SK-N-SH (cell line): ENCODE data around the gene MPC2. TPM values are rescaled to one million over a fixed set of nuclear protein-coding genes. Genes with fewer than 3 reads are reported as not detected.

Experiments used
- CTCF ChIA-PET: fragments of 300-600, 350-600 bp; formaldehyde crosslinking; extraction: SDS; loops from one replicate; lab custom pipeline; 2021; lab: Yijun Ruan, JAX
- POLR2A ChIA-PET: fragments of 350-600 bp; sonication (Branson Sonifier 250); formaldehyde crosslinking; extraction: SDS; loops from one replicate; lab custom pipeline; 2020; ENCODE audit warnings: antibody characterized with exemption, inconsistent platforms; lab: Yijun Ruan, JAX
- DNase-seq: peaks from one replicate; pipeline ENCODE4 v3.0.0; 2012
- H2AFZ ChIP-seq: fragments of 200-600 bp; sonication (generic); 2 replicates; pipeline ENCODE4 v1.8.1; 2016; ENCODE audit warnings: antibody characterized with exemption, mild to moderate bottlenecking, low read depth
- H3F3A ChIP-seq: fragments of 200-600 bp; sonication (generic); replicated peaks from 2 replicates; pipeline ENCODE3; 2016; ENCODE audit warnings: antibody characterized with exemption, mild to moderate bottlenecking; ENCODE audit not compliant: insufficient read depth
- H3K27ac ChIP-seq, 2 experiments: fragments of 200-500 bp in 1 of 2; fragments of 200-600 bp in 1 of 2; sonication (Bioruptor generic) in 1 of 2; sonication (generic), shearing (Covaris generic) in 1 of 2; 2 replicates each; pipeline versions ENCODE4 v1.5.1 to v1.6.1; 2014 to 2016; ENCODE audit warnings: low read depth in 2 of 2, inconsistent platforms in 1 of 2, low read length in 1 of 2, mild to moderate bottlenecking in 1 of 2, mixed read lengths in 1 of 2
- H3K27me3 ChIP-seq: fragments of 200-600 bp; sonication (generic), shearing (Covaris generic); 2 replicates; pipeline ENCODE4 v1.6.1; 2016; ENCODE audit warnings: mixed run types; ENCODE audit not compliant: insufficient read depth
- H3K36me3 ChIP-seq, 2 experiments: fragments of 200-500 bp in 1 of 2; fragments of 200-600 bp in 1 of 2; sonication (Bioruptor generic) in 1 of 2; sonication (generic) in 1 of 2; replicated peaks in 1 of 2; 2 replicates each; pipeline versions ENCODE3 to v1.5.1; 2014 to 2016; ENCODE audit warnings: low read length in 1 of 2, mild to moderate bottlenecking in 1 of 2; ENCODE audit not compliant: insufficient read depth in 2 of 2, control insufficient read depth in 1 of 2
- H3K4me1 ChIP-seq, 2 experiments: fragments of 200-500 bp in 1 of 2; fragments of 200-600 bp in 1 of 2; sonication (Bioruptor generic) in 1 of 2; sonication (generic), shearing (Covaris generic) in 1 of 2; 2 replicates each; pipeline versions ENCODE4 v1.5.1 to v1.6.1; 2014 to 2016; ENCODE audit warnings: low read depth in 1 of 2, low read length in 1 of 2, mixed run types in 1 of 2; ENCODE audit not compliant: insufficient read depth in 2 of 2, control insufficient read depth in 1 of 2
- H3K4me2 ChIP-seq: fragments of 200-600 bp; sonication (generic), shearing (Covaris generic); 2 replicates; pipeline ENCODE4 v1.6.1; 2017; ENCODE audit warnings: mixed run types
- H3K4me3 ChIP-seq, 2 experiments: fragments of 200-500 bp in 1 of 2; fragments of 200-600 bp in 1 of 2; sonication (Bioruptor generic) in 1 of 2; sonication (generic), shearing (Covaris generic) in 1 of 2; 2 replicates each; pipeline versions ENCODE4 v1.5.1 to v1.8.1; 2014 to 2016; ENCODE audit warnings: low read depth in 2 of 2, inconsistent platforms in 1 of 2, low read length in 1 of 2, mild to moderate bottlenecking in 1 of 2, mixed read lengths in 1 of 2, moderate library complexity in 1 of 2
- H3K79me2 ChIP-seq: fragments of 200-600 bp; sonication (generic); 2 replicates; pipeline ENCODE4 v1.8.1; 2017; ENCODE audit warnings: mild to moderate bottlenecking; ENCODE audit not compliant: insufficient read depth
- H3K9ac ChIP-seq: fragments of 200-600 bp; sonication (generic); 2 replicates; pipeline ENCODE4 v1.6.1; 2017; ENCODE audit warnings: mixed run types
- H3K9me2 ChIP-seq: fragments of 200-600 bp; sonication (generic); 2 replicates; pipeline ENCODE4 v1.6.1; 2017; ENCODE audit warnings: mixed run types
- H3K9me3 ChIP-seq: fragments of 200-600 bp; sonication (generic); 2 replicates; pipeline ENCODE4 v1.6.1; 2017; ENCODE audit warnings: mixed run types, mild to moderate bottlenecking, moderate library complexity
- H4K20me1 ChIP-seq: fragments of 200-600 bp; sonication (generic); 2 replicates; pipeline ENCODE4 v1.6.1; 2017; ENCODE audit warnings: mild to moderate bottlenecking, mixed run types; ENCODE audit not compliant: insufficient read depth
- FOXJ3 ChIP-seq: sonication (generic); formaldehyde crosslinking; IDR thresholded peaks from 2 replicates; pipeline ENCODE4 v1.5.1; 2020; ENCODE audit warnings: mild to moderate bottlenecking, missing genetic modification reagents
- FOXM1 ChIP-seq: IDR thresholded peaks from 2 replicates; pipeline ENCODE4 v1.4.0; 2012; ENCODE audit warnings: low read depth, mild to moderate bottlenecking
- GABPA ChIP-seq: IDR thresholded peaks from 2 replicates; pipeline ENCODE4 v1.4.0; 2012; ENCODE audit warnings: low read depth, mild to moderate bottlenecking
- GATA2 ChIP-seq: sonication (generic); formaldehyde crosslinking; IDR thresholded peaks from 2 replicates; pipeline ENCODE4 v1.5.0; 2020; ENCODE audit warnings: mild to moderate bottlenecking, missing genetic modification reagents
- JUND ChIP-seq: IDR thresholded peaks from 2 replicates; pipeline ENCODE4 v1.4.0; 2012
- MXI1 ChIP-seq: IDR thresholded peaks from 2 replicates; pipeline ENCODE4 v1.6.1; 2012; ENCODE audit warnings: mild to moderate bottlenecking, low read depth, low read length, improper control_type of control experiment
- NFIC ChIP-seq: IDR thresholded peaks from 2 replicates; pipeline ENCODE4 v1.4.0; 2012; ENCODE audit warnings: borderline replicate concordance
- POLR2AphosphoS5 ChIP-seq: IDR thresholded peaks from 2 replicates; pipeline ENCODE4 v1.6.1; 2012; ENCODE audit warnings: low read depth, low read length
- RCOR1 ChIP-seq: fragments of 150-350 bp; IDR thresholded peaks from 2 replicates; pipeline ENCODE4 v1.6.1; 2017; ENCODE audit warnings: antibody characterized with exemption, low read length
- TCF12 ChIP-seq: IDR thresholded peaks from 2 replicates; pipeline ENCODE4 v1.4.0; 2012
- TEAD4 ChIP-seq: IDR thresholded peaks from 2 replicates; pipeline ENCODE4 v1.4.0; 2012; ENCODE audit warnings: mild to moderate bottlenecking, borderline replicate concordance; ENCODE audit not compliant: insufficient read depth
- YY1 ChIP-seq: IDR thresholded peaks from 2 replicates; pipeline ENCODE4 v1.4.0; 2012; ENCODE audit warnings: low read depth, mild to moderate bottlenecking
- WGBS: methylation state at CpG from one replicate; pipeline ENCODE4 v1.1.6; 2017; ENCODE audit warnings: low lambda C conversion rate; 5-methylcytosine and 5-hydroxymethylcytosine counted together
- polyA plus RNA-seq, 3 experiments: library from polyadenylated mRNA; depleted of rRNA; stranded (reverse); fragments of >200 nt; gene quantifications; 2 replicates each; pipeline ENCODE4 v1.2.3, GENCODE V29; 2012
- TF ChIP-seq, protein P1 (sequence below): IDR thresholded peaks from 2 replicates; pipeline ENCODE4 v1.4.0; 2012; ENCODE audit warnings: low read depth
- TF ChIP-seq, protein P2 (sequence below): fragments of 200-600 bp; sonication (generic); IDR thresholded peaks from 2 replicates; pipeline ENCODE4 v1.6.1; 2017; ENCODE audit warnings: antibody characterized with exemption, mild to moderate bottlenecking, moderate library complexity
- TF ChIP-seq, protein P3 (sequence below): IDR thresholded peaks from 2 replicates; pipeline ENCODE4 v1.4.0; 2012; ENCODE audit warnings: low read depth, borderline replicate concordance
- TF ChIP-seq, protein P4 (sequence below): fragments of 150-350 bp; IDR thresholded peaks from 2 replicates; pipeline ENCODE4 v1.6.1; 2016; ENCODE audit warnings: mild to moderate bottlenecking, low read depth, low read length
- TF ChIP-seq, protein P5 (sequence below): IDR thresholded peaks from 2 replicates; pipeline ENCODE4 v1.6.1; 2012; ENCODE audit warnings: mild to moderate bottlenecking, low read depth, low read length, moderate library complexity
- TF ChIP-seq, protein P6 (sequence below): IDR thresholded peaks from 2 replicates; pipeline ENCODE4 v1.4.0; 2012; ENCODE audit warnings: low read depth, borderline replicate concordance
- TF ChIP-seq, protein P7 (sequence below): fragments of 150-350 bp; IDR thresholded peaks from 2 replicates; pipeline ENCODE4 v1.6.1; 2017; ENCODE audit warnings: antibody characterized with exemption, low read length, low read depth, borderline replicate concordance

MPC2 gene
- polyA plus RNA-seq, 1 of the 3 experiments (the other 2 are of a cell fraction), result 15.9 TPM

DNA sequence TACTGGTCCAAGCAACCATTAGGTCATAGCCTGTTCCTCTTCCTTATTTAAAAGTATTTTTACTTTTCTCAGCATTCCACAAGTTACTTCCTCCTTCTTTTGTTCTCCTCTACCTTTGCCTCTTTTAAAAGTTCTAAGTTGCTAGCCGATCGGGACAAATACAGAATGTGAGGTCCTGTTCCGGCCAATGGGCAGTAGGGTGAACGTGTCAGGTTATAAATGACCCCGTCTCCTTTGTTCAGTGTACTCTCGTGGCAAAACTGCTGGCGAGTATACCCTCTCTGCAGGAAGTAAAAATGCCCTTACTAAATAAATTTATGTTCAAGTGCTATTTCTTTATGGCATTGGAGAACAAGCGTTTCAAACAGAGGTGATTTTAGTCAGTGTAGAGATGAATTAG, 25.5 kb downstream of the MPC2 start:
- 89% methylated on average over 8 of the region's 8 CpGs for WGBS
- Histone ChIP-seq H3K9me2 (no peaks in the 10 kb centered on the region), H4K20me1 (no peaks in the 10 kb centered on the region), H2AFZ (no peak overlapping the region), H3K27ac (no peak overlapping the region), H3K9ac (no peak overlapping the region), H3K36me3 (peaks cover 8 to 9% of the 10 kb centered on the region in 2 experiments), H3K79me2 (no peaks in the 10 kb centered on the region), H3F3A (peaks cover 5% of the 10 kb centered on the region), H3K4me2 (no peak overlapping the region), H3K27me3 (no peaks in the 10 kb centered on the region), H3K4me1 (no peaks in the 10 kb centered on the region; a peak in 1 of 4 replicates), H3K4me3 (no peak overlapping the region), H3K9me3 (no peaks in the 10 kb centered on the region)
- POLR2A ChIA-PET, result no interaction called here
- DNase-seq, result no peak
- TF ChIP-seq POLR2AphosphoS5 (no peak), FOXJ3 (CRISPR knock-in tag) (no peak), FOXM1 (no peak), RCOR1 (no peak), NFIC (no peak), JUND (no peak), GABPA (no peak), TCF12 (no peak), TEAD4 (no peak), GATA2 (CRISPR knock-in tag) (no peak), YY1 (no peak), MXI1 (no peak)
- TF ChIP-seq, protein P1, sequence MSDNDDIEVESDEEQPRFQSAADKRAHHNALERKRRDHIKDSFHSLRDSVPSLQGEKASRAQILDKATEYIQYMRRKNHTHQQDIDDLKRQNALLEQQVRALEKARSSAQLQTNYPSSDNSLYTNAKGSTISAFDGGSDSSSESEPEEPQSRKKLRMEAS, result no peak
- TF ChIP-seq, protein P2, sequence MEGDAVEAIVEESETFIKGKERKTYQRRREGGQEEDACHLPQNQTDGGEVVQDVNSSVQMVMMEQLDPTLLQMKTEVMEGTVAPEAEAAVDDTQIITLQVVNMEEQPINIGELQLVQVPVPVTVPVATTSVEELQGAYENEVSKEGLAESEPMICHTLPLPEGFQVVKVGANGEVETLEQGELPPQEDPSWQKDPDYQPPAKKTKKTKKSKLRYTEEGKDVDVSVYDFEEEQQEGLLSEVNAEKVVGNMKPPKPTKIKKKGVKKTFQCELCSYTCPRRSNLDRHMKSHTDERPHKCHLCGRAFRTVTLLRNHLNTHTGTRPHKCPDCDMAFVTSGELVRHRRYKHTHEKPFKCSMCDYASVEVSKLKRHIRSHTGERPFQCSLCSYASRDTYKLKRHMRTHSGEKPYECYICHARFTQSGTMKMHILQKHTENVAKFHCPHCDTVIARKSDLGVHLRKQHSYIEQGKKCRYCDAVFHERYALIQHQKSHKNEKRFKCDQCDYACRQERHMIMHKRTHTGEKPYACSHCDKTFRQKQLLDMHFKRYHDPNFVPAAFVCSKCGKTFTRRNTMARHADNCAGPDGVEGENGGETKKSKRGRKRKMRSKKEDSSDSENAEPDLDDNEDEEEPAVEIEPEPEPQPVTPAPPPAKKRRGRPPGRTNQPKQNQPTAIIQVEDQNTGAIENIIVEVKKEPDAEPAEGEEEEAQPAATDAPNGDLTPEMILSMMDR, result no peak
- TF ChIP-seq, protein P3, sequence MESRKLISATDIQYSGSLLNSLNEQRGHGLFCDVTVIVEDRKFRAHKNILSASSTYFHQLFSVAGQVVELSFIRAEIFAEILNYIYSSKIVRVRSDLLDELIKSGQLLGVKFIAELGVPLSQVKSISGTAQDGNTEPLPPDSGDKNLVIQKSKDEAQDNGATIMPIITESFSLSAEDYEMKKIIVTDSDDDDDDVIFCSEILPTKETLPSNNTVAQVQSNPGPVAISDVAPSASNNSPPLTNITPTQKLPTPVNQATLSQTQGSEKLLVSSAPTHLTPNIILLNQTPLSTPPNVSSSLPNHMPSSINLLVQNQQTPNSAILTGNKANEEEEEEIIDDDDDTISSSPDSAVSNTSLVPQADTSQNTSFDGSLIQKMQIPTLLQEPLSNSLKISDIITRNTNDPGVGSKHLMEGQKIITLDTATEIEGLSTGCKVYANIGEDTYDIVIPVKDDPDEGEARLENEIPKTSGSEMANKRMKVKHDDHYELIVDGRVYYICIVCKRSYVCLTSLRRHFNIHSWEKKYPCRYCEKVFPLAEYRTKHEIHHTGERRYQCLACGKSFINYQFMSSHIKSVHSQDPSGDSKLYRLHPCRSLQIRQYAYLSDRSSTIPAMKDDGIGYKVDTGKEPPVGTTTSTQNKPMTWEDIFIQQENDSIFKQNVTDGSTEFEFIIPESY, result no peak
- TF ChIP-seq, protein P4, sequence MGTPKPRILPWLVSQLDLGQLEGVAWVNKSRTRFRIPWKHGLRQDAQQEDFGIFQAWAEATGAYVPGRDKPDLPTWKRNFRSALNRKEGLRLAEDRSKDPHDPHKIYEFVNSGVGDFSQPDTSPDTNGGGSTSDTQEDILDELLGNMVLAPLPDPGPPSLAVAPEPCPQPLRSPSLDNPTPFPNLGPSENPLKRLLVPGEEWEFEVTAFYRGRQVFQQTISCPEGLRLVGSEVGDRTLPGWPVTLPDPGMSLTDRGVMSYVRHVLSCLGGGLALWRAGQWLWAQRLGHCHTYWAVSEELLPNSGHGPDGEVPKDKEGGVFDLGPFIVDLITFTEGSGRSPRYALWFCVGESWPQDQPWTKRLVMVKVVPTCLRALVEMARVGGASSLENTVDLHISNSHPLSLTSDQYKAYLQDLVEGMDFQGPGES, result no peak
- TF ChIP-seq, protein P5, sequence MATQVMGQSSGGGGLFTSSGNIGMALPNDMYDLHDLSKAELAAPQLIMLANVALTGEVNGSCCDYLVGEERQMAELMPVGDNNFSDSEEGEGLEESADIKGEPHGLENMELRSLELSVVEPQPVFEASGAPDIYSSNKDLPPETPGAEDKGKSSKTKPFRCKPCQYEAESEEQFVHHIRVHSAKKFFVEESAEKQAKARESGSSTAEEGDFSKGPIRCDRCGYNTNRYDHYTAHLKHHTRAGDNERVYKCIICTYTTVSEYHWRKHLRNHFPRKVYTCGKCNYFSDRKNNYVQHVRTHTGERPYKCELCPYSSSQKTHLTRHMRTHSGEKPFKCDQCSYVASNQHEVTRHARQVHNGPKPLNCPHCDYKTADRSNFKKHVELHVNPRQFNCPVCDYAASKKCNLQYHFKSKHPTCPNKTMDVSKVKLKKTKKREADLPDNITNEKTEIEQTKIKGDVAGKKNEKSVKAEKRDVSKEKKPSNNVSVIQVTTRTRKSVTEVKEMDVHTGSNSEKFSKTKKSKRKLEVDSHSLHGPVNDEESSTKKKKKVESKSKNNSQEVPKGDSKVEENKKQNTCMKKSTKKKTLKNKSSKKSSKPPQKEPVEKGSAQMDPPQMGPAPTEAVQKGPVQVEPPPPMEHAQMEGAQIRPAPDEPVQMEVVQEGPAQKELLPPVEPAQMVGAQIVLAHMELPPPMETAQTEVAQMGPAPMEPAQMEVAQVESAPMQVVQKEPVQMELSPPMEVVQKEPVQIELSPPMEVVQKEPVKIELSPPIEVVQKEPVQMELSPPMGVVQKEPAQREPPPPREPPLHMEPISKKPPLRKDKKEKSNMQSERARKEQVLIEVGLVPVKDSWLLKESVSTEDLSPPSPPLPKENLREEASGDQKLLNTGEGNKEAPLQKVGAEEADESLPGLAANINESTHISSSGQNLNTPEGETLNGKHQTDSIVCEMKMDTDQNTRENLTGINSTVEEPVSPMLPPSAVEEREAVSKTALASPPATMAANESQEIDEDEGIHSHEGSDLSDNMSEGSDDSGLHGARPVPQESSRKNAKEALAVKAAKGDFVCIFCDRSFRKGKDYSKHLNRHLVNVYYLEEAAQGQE, result no peak
- TF ChIP-seq, protein P6, sequence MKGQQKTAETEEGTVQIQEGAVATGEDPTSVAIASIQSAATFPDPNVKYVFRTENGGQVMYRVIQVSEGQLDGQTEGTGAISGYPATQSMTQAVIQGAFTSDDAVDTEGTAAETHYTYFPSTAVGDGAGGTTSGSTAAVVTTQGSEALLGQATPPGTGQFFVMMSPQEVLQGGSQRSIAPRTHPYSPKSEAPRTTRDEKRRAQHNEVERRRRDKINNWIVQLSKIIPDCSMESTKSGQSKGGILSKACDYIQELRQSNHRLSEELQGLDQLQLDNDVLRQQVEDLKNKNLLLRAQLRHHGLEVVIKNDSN, result no peak
- TF ChIP-seq, protein P7, sequence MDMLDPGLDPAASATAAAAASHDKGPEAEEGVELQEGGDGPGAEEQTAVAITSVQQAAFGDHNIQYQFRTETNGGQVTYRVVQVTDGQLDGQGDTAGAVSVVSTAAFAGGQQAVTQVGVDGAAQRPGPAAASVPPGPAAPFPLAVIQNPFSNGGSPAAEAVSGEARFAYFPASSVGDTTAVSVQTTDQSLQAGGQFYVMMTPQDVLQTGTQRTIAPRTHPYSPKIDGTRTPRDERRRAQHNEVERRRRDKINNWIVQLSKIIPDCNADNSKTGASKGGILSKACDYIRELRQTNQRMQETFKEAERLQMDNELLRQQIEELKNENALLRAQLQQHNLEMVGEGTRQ, result no peak
- CTCF ChIA-PET, result no interaction called here
